GM21367 (cell line): ENCODE results near the gene HIVEP2.

Experiments
- ATAC-seq: cut with Tn5 transposase; IDR thresholded peaks from one replicate; pipeline ENCODE4 v1.9.1; 2021; ENCODE audit not compliant: unreplicated experiment

Gene HIVEP2

DNA sequence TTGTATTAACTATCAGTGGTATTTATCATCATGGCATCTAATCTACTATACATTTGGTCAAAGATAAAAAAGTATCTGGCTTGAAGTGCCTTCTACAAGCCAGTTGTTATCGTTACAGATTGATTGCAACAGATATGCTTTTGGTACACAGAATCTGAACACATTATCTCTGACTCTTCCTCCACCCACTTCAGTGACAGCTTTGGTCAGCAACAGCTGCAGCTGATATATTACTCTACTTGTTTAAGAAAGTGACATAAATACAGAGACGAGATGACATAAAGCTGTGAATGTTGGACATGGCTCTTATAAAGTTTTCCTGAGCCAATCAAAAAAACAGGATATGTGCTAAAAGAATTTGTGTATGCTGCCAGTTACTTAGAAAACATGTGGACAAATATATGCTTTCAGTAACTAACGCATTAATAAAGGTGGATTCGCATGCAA is 77.6 kb downstream of the HIVEP2 start:
- ATAC-seq: no peak

DNA sequence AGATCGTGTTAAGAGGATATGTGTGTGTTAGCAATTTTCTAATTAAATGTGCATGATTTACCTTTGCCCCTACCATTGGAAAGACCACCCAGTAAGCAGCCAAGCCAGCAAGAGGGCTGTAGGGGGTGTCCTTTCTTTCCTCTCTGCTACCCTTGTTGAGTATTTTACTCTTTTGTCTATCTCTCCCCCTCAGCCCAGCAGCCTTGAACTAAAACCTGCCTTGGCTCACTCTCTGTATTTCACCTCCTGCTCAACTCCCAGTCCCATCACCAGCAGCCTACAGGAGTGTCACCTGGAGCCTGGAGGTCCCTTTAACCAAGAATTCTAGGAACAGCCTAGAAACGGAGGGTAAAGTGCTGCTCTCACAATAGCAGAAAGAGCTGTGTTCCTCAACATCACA is 81.0 kb downstream of the HIVEP2 start:
- ATAC-seq: no peak

DNA sequence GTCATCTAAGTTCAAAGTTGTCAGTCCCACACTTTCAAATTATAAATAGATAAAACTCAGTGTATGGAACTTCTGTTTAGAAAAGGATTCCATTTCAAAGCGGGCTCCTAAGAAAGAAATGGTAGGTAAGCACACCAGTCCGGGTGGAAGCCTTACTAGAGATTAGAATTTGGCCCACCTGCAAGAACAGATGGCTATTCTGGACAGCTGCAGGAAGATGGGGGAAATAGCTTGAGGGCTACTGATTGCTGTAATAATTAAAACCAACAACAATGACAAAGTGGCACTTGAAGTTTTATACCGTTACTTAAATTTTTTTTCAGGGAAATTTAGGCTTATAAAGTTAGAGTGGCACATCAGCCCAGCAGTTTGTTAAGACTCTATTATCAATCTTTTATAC is 83.3 kb downstream of the HIVEP2 start:
- ATAC-seq: no peak

DNA sequence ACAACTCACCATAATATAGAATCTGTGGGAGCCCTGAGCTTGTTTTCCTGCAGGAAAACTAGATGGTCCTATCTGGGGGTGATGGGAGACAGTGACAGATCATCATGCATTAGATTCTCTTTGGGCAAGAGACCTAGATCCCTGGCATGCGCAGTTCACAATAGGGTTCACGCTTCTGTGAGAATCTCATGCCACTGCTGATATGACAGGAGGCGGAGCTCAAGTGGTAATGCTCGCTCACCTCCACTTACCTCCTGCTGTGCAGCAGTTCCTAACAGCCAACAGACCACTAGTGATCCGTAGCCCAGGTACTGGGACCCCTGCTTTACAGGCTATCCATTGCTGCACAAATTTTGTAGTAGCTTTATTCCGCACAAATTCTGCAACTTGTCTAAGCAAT is 84.5 kb downstream of the HIVEP2 start:
- no peak for ATAC-seq

DNA sequence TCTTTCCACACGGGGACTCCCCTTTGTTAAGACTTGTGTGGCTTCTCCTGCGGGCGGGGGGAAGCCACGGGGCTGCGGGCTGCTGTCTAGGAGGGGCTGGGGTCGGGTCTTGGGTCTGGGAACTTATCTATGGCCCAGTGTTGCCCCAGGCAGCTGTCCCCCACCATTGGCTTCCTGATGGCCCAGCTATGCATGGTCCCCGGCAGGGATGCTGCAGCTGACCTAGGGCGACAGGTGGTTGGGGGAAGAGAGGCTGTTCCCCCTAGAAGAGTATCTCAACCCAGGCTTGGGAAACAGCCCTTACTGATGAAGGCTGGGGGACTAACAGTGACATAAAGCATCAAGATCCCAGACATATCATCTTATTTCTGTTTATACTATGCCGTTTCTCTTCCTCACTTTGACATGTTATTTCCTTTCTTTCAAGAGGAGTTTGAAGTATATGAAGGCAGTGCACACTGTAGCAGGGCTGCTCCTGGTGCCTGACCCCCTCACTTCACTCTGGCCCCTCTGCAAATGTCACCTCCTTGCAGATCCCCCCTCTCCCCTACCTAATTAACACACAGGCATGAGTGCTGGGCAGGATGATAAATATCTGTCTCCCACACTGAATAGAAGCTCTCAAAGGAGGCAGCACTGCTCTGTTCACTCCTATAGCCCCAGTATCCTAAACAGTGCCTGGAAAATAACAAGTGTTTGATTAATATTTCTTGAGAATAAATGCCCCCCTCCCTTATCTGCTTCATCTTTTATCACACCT is 87.0 kb downstream of the HIVEP2 start:
- no peak for ATAC-seq

DNA sequence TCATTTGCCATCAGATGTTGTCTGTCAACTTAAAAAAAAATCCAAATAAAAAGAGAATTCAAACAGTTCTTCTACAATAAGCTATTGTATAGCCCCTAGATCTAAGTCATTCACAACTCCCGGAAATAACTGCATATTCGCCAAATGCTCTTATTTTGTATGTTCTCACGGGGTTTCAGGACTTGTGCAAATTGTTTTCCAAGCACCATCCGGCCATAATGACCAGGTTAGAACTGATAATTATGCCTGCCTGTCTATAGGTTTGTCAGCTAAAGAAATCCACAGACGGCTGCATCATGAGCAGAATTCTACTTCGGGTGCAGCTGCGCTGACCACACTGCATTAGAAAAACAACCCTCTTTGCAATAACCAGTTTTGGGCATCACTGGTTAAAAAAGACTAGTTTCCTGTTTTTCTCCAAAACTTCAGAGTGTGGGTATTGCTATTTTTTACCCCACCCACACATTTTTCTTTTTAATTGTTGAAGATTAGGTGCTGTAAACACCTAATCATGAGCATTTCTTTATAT is 87.7 kb downstream of the HIVEP2 start:
- peak; percentile 37 for ATAC-seq

DNA sequence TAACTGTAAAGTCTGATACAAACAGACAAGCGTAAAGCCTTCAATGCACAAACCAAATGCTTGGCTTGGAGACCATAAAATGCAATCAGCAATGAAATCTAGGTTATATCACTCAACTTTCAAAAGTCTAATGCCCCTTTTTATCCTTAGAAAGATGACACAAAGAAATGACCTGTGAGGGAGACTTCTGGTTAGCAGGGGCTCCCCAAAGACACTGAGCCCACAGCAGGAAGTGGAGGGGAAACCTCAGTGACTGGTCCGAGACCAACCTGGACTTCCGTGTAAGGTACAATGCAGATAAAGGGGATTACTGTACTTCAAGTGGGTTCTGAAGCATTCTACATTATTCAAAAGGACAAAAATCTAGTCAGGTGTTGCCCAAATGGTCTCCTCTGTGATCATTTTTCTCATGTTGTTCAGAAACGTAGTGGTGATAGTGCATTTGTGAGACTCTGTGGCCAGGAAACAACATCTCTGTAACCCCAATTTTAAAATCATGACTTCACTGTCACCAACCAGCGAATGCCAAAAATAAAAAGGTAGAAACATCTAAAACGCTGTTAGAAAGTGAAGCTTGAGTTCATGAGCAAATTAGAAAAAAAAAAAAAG is 88.2 kb downstream of the HIVEP2 start:
- ATAC-seq: peak; percentile 55

DNA sequence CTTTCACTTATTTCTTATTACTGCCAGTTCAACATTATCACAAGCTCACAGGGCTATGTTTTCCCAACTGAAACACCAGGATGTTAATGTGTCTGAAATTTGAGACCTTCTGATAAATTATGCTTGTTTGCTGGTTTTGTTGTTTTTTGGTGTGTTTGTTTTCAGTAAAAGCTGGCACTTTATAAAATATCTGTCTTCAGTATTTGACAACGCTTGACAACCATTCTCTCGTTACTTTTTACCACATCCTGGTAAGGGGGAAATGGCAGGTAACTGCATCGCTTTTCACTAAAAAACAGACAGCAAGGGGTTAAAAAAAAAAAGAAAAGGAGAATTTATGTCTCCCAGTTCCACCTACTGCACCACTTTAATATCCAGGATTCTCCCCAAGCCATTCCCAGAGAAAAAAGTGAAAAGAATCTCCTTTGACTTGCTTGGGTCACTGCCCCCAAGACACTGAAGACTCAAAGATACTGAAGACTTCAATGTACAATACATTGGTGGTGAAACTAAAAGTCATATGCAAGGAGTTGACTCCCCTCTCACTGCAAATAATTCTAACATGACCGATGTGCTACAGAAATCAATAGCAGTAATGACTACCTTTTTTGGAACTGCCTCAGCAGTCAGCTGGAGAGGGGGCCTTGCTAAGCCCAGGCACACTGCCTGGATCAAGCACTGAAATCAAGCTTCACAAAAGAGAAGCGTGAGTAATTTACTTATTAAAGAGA is 88.9 kb downstream of the HIVEP2 start:
- no peak for ATAC-seq

DNA sequence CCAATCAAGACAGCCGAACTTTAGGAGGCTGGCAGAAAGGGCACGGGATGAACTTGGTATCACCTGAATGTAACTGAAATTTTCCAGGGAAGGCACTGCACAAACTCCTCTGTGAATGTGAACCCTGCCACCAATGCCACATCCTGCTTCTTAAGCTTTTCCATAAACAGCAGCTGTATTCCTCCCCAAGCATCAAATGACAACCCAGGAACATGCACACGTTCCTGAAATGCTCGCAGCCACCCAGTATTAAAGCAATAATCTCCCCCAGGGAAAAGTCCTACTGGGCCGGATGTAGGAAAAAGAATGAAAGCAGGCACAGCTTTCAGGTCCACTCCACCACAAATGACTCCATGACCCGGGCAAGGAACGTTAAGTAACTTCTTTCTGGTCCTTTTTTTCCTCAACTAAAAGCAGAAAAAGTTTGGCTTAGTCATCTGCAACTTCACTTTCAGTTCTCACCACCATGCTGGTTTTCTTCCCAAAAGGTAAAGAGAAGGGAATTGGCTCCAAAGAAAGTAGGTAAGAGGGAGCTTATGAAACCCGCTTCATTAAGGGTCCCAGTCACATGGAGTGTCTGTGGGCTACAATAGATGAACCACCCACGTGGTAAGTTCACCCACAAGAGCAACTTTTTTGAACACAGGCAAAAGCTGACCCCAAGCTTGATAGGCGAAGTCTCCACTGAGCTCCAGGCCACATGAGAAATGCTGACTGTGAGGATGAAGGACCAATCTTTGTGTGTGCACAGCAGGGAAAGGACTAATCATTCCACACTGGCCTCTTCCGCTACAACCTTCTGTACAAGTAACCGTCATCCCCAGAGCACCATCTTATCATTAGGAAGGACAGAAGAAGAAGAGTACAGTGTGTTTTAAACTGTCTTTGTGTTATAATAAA is 90.1 kb downstream of the HIVEP2 start:
- ATAC-seq: no peak

DNA sequence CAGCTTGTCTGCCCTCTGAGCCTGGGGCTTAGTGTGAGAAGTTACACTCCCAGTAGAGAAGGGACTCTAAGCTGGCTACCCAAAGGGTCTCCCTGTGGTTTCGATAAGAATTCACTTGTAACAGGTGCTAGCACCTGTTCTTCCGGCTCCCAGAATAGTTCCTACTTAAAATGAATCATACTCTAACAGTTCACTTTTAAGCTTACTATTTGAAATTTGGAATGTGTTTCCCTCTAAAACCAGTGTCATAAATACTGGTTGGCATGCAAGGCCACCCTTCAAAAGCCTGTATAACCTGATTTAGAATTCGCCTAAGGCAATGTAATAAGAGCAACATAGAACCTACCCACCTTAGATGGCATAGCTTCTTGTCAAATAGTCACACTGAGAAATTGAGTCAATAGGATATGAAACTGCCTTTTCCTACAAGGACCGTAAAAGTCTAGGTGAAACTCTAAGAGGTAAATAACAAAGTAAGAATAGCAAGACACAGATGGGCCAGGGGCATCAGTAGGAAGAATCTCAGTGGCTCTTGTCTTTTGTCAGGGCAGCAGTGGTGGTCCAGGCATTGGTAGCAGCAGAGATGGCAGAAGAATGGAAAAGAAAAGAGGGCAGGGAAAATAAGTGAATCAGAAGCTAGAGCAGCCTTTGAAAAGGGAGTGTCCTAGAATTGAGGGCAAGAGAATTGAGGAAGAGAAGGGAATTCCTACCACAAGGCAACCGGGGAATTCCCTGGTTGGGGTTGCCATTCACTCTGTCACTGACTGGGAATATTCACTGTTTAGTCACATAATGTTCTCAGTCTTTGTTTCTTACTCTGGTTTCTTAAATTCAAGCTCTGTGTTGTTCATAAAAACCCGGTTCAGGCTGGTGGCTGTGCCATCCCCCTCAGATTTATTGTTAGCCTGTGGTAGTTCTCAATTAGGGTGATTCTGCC is 91.5 kb downstream of the HIVEP2 start:
- ATAC-seq: no peak

DNA sequence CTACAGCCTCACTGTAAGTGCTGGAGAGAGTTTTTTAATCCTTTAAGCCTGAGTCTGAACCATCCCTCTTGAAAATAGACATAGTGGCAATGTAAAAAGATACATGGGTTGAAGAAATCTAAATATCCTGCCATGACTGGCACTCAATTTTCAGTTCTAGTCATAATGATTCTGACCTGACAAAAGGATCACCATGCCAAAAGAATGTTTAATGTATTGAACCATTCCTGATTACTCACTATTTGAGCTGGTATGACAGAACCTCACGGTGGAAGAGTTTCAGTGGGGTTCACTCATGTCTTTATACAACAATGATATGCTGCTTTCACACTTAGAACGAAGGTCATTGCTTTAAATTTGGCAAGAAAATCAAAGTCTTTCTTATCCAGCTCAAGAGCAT is 93.4 kb downstream of the HIVEP2 start:
- ATAC-seq: no peak

DNA sequence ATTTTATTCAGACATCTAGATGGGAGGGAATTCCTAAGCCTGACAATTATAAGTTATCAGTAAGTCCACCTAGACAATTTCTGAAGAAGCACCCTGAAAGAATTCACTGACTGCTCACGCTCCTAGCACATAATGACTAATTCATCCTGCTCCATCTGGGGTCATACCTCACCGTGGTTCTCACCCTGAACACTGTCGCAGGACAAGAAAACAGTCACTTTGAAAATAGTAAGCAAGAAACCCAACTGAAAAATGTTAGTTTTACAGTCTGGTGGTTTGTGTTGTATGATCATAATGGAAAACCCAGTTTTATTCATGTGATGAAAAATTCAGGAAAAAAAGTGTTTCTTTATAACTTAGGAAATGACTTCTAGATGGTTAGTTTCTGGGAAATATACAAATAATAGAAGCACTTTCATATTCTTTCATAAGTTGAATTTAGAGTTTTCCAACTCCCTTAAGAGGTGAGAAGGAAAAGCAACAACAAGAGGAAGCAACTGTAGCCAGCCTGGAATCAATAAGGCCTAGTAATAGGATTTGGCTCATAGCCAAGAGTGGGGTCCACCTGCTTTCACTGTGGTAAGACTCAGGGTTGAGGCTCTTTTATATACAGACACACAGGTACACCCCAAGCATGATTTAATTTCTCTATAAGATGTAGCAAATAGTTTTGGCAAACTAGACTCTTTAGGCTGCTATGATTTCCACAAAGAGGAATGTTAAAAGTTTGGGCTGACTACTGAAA is 94.1 kb downstream of the HIVEP2 start:
- ATAC-seq: peak; percentile 59

DNA sequence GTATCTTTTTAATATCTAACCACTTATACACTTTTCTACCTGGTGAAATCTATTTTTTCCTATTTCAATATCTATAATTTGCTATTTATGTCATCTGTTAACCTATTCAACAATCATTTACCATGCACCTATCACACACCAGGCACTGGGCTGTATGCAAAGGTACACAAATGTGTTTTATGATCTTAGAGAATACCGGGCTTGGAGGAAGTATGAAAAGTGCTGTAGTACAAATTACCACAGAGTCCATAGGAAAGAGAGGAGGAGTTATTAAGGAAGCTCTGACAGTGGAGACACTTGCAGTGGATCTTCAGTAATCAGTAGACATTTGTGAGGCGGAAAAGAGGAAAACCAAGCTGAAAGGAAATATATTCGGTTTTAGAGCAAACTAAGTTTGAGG is 96.0 kb downstream of the HIVEP2 start:
- ATAC-seq: no peak

DNA sequence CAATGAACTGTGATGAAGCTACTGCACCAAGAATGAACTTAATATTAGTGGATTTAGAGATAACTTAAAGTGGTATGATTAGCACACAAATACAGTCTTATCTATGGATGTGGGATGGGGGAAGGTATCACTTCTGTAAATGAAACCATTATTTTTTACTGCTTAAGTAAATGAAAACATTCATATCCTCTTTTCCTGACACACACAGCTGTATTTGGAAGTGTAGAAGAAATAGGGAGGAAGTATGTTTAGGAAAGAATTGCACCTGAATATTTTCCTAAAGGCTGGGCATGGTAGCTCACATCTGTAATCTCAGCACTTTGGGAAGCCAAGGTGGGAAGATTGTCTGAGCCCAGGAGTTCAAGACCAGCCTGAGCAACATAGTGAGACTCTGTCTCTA is 96.8 kb downstream of the HIVEP2 start:
- no peak for ATAC-seq

DNA sequence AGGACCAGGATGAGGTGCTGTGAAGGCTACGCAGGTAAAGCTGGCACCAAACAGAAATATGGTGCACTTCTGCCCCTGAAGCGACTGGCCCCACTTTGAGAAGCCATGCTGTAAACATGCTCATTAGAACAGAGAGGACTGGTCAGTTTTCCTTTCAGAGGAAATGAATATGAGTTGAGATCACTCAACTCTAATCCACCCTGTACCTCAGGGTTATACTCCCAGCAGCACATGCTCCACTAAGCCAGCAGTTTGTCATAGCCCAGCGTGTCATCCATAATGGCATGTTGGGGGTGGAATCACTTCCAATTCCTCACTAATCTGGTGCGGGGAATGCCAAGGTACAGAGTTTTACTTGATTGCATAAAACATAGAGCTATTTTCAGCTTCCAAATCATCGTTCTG is 98.1 kb downstream of the HIVEP2 start:
- ATAC-seq: no peak

DNA sequence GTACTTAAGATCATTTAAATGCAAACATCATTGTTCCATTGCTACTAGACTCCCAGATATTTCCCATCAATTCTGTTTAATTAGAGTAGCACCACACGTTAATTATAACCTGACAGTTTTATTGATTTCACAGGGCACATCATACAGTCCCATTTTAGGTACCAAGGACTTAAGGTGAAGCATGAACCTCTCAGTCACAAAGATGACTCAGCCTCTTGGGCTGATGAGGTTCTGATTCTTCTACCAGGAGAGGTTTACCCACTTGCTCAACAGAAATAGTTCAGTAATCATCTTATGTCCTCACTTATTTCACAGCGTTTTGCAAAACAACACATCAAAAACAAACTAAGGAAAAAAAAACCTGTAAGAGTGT is 98.5 kb downstream of the HIVEP2 start:
- no peak for ATAC-seq

DNA sequence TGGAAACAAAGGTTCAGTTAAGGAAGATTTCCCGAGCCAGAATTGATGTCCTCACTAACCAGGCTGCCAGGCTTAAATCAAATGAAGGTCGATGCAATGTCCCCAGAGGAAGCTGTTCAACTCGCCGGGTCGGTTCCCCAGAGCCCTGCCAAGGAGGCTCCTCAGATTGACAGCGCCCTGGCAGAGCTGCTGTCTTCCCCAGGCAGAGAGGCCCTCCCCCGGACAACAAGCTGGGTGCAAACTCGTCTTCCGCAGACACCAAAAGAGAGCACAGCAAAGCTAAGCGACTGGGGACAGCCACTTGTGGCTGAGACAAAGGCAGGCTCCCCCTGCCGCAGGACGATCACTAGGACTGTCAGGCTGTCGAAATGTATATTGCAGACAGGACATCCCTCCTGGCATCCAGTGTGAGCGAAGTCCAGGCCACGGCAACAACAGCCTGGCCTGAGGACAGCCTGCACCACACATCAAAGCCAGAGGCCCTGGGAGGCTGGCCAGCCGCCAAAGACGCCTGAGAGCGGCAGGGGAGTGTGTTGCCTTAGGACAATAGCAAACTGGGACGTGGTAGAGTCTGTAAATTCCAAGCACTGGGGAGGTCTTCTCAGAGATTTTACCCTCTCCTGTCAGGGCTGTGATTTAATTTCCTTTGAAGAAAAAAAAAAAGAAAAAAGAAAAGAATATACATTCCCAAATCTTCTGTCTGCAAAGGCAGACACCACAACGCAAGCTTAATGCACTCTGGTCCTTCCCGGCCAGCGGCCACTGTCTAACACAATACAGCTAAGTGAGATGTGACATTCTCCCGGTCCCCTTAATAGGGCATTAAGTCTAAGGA is 99.1 kb downstream of the HIVEP2 start:
- no peak for ATAC-seq

DNA sequence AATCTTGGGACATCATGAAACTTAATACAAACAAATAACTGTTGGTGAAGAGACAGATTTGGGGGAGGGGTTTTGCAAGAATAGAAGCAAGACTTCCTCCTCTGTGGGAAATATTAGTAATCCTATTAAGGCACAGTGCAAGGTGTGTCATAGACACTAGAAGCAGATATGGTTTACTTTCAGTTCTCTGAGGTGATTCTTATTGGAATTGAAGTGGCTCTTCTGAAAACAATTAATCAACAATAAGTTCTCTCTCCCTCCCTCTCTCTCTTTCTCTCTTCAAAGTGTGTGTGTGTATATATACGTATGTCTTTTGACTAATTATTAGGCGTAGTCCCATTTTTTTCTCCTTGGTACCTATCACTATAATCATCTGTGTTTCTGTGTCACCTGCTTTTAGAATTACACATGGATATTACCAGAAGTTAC is 99.8 kb downstream of the HIVEP2 start:
- peak; percentile 29 for ATAC-seq
